HCT116 (cell line): Measurements from ENCODE around the gene TM9SF4. TPM values are rescaled to one million over a fixed set of nuclear protein-coding genes. Genes with fewer than 3 reads are reported as not detected.
A peak's percentile ranks its signal among the peaks of the same experiment; 100 is the strongest.

Source experiments
- ATAC-seq: fragments of 200-7000 bp; cut with Tn5 transposase; 2 replicates; pipeline ENCODE4 v1.9.1; 2020; ENCODE audit warnings: mild to moderate bottlenecking, moderate library complexity
- Bru-seq: library from RNA; stranded (reverse); fragments of 400-500 nt; gene quantifications from one replicate; lab custom pipeline; 2021; lab: Mats Ljungman, UMichigan
- BruChase-seq, 2 experiments: library from RNA; stranded (reverse); fragments of 400-500 nt; gene quantifications; one replicate each; lab custom pipeline; 2021; lab: Mats Ljungman, UMichigan
- BruUV-seq: library from RNA; stranded (reverse); fragments of 400-500 nt; replicated peaks from 2 replicates; lab custom pipeline; 2021; lab: Mats Ljungman, UMichigan
- CTCF ChIA-PET: fragments of 300-600 bp; sonication (Branson Sonifier 250); formaldehyde crosslinking; loops from one replicate; lab custom pipeline; 2021; ENCODE audit warnings: antibody characterized with exemption; lab: Charles Lee
- POLR2A ChIA-PET: fragments of 300-600, 350-600 bp; sonication (Branson Sonifier 250); formaldehyde crosslinking; loops from one replicate; lab custom pipeline; 2021; ENCODE audit warnings: antibody characterized with exemption; lab: Charles Lee
- RAD21 ChIA-PET, 2 experiments: fragments of 300-600 bp; sonication (Branson Sonifier 250); formaldehyde crosslinking; loops; one replicate each; lab custom pipeline; 2023; ENCODE audit warnings: low total read pairs in 2 of 2; ENCODE audit not compliant: uncharacterized antibody in 2 of 2, unreplicated experiment in 2 of 2, low non-redundant PET in 1 of 2; lab: Charles Lee
- DNase-seq: peaks from one replicate; pipeline ENCODE4 v3.0.0-alpha.2; 2010; ENCODE audit warnings: low read depth, low spot score
- H2AFZ ChIP-seq: fragments of 200-600 bp; shearing (Covaris generic), sonication (generic); 2 replicates; pipeline ENCODE4 v1.6.1; 2017; ENCODE audit warnings: low read depth, mixed run types, mixed read lengths, antibody characterized with exemption, low read length; ENCODE audit not compliant: poor library complexity, severe bottlenecking
- H3K27ac ChIP-seq: 2 replicates; pipeline ENCODE4 v1.5.1; 2012; ENCODE audit warnings: low read depth, low read length
- H3K27me3 ChIP-seq: fragments of 200-600 bp; sonication (generic); 2 replicates; pipeline ENCODE4 v1.6.1; 2016; ENCODE audit warnings: mixed run types, low read length, mixed read lengths; ENCODE audit not compliant: insufficient read depth
- H3K36me3 ChIP-seq, 2 experiments: fragments of 200-500 bp in 1 of 2; fragments of 200-600 bp in 1 of 2; sonication (Bioruptor generic) in 1 of 2; sonication (generic) in 1 of 2; 2 replicates each; pipeline versions ENCODE4 v1.5.1 to v1.6.1; 2014 to 2016; ENCODE audit warnings: low read length in 2 of 2, inconsistent platforms in 1 of 2, mixed read lengths in 1 of 2, mixed run types in 1 of 2; ENCODE audit not compliant: insufficient read depth in 2 of 2, control insufficient read depth in 1 of 2
- H3K4me1 ChIP-seq, 2 experiments: fragments of 200-600 bp in 1 of 2; sonication (generic) in 1 of 2; 2 replicates each; pipeline versions ENCODE4 v1.5.1 to v1.6.1; 2012 to 2017; ENCODE audit warnings: low read length in 2 of 2, inconsistent platforms in 1 of 2, mild to moderate bottlenecking in 1 of 2, mixed read lengths in 1 of 2, mixed run types in 1 of 2, moderate library complexity in 1 of 2; ENCODE audit not compliant: insufficient read depth in 2 of 2, control insufficient read depth in 1 of 2
- H3K4me2 ChIP-seq: fragments of 200-600 bp; sonication (generic); 2 replicates; pipeline ENCODE4 v1.6.1; 2017; ENCODE audit warnings: mixed run types, low read length, mixed read lengths
- H3K4me3 ChIP-seq, 2 experiments: fragments of 200-600 bp in 1 of 2; sonication (generic) in 1 of 2; replicated peaks in 1 of 2; 2 replicates each; pipeline ENCODE4 v1.5.1; 2011 to 2016; ENCODE audit warnings: low read length in 2 of 2, control low read depth in 1 of 2, low read depth in 1 of 2, mild to moderate bottlenecking in 1 of 2, mixed read lengths in 1 of 2, mixed run types in 1 of 2
- H3K79me2 ChIP-seq: fragments of 200-600 bp; sonication (generic); 2 replicates; pipeline ENCODE4 v1.6.1; 2017; ENCODE audit warnings: mild to moderate bottlenecking, mixed run types, low read length, moderate library complexity, mixed read lengths; ENCODE audit not compliant: insufficient read depth
- H3K9ac ChIP-seq: fragments of 200-600 bp; sonication (generic); 2 replicates; pipeline ENCODE4 v1.6.1; 2016; ENCODE audit warnings: low read length, mixed read lengths
- H3K9me2 ChIP-seq: fragments of 200-600 bp; sonication (generic), shearing (Covaris generic); 2 replicates; pipeline ENCODE4 v1.6.1; 2017; ENCODE audit warnings: mixed run types, mild to moderate bottlenecking, moderate library complexity; ENCODE audit not compliant: insufficient read depth
- H3K9me3 ChIP-seq, 2 experiments: fragments of 200-500 bp in 1 of 2; fragments of 200-600 bp in 1 of 2; sonication (Bioruptor generic) in 1 of 2; sonication (generic) in 1 of 2; 2 replicates each; pipeline ENCODE4 v1.6.1; 2014 to 2017; ENCODE audit warnings: low read length in 2 of 2, mixed read lengths in 2 of 2, inconsistent platforms in 1 of 2, low read depth in 1 of 2, mild to moderate bottlenecking in 1 of 2, mixed run types in 1 of 2, moderate library complexity in 1 of 2; ENCODE audit not compliant: control insufficient read depth in 1 of 2, insufficient read depth in 1 of 2
- H4K20me1 ChIP-seq: fragments of 200-600 bp; sonication (generic), shearing (Covaris generic); 2 replicates; pipeline ENCODE4 v1.6.1; 2017; ENCODE audit warnings: mixed run types, mild to moderate bottlenecking, moderate library complexity; ENCODE audit not compliant: insufficient read depth
- ATF3 ChIP-seq: IDR thresholded peaks from 2 replicates; pipeline ENCODE4 v1.6.1; 2012
- CEBPB ChIP-seq: IDR thresholded peaks from 2 replicates; pipeline ENCODE4 v1.6.1; 2012; ENCODE audit warnings: low read depth
- CTCF ChIP-seq, 3 experiments: fragments of 200-600 bp in 1 of 3; sonication (generic) in 1 of 3; IDR thresholded peaks in 2 of 3; conservative IDR thresholded peaks in 1 of 3; 2 replicates each; pipeline ENCODE4 v1.5.1; 2012 to 2017; ENCODE audit warnings: low read depth in 2 of 3, low read length in 2 of 3, antibody characterized with exemption in 1 of 3, borderline replicate concordance in 1 of 3, control low read depth in 1 of 3, mild to moderate bottlenecking in 1 of 3, mixed read lengths in 1 of 3, mixed run types in 1 of 3, moderate library complexity in 1 of 3; ENCODE audit not compliant: insufficient read depth in 1 of 3
- FOSL1 ChIP-seq: IDR thresholded peaks from 2 replicates; pipeline ENCODE4 v1.6.1; 2012; ENCODE audit warnings: low read depth
- MAX ChIP-seq: IDR thresholded peaks from 2 replicates; pipeline ENCODE4 v1.6.1; 2012
- POLR2AphosphoS5 ChIP-seq: IDR thresholded peaks from 2 replicates; pipeline ENCODE4 v1.6.1; 2011; ENCODE audit warnings: mild to moderate bottlenecking, low read depth, low read length, moderate library complexity
- RAD21 ChIP-seq: IDR thresholded peaks from 2 replicates; pipeline ENCODE4 v1.6.1; 2012; ENCODE audit warnings: low read depth, mild to moderate bottlenecking
- REST ChIP-seq: IDR thresholded peaks from 2 replicates; pipeline ENCODE4 v1.6.1; 2012; ENCODE audit warnings: low read depth
- SP1 ChIP-seq: IDR thresholded peaks from 2 replicates; pipeline ENCODE4 v1.6.1; 2012; ENCODE audit warnings: low read depth
- SRF ChIP-seq: IDR thresholded peaks from 2 replicates; pipeline ENCODE4 v1.6.1; 2012; ENCODE audit warnings: low read depth
- ZBTB33 ChIP-seq: IDR thresholded peaks from 2 replicates; pipeline ENCODE4 v1.6.1; 2011; ENCODE audit warnings: mild to moderate bottlenecking, low read length, moderate library complexity; ENCODE audit not compliant: insufficient replicate concordance; ENCODE audit errors: extremely low read depth
- ZNF274 ChIP-seq: fragments of 200-500 bp; sonication (Bioruptor generic); IDR thresholded peaks from 2 replicates; pipeline ENCODE4 v1.6.1; 2014; ENCODE audit warnings: mild to moderate bottlenecking, low read depth, low read length, inconsistent platforms
- intact Hi-C: fragments of 100-400 bp; cut with micrococcal nuclease; formaldehyde crosslinking; loops from 2 replicates; pipeline ENCODE4 v1.10.0; 2022
- long read RNA-seq: library from polyadenylated mRNA; unstranded; transcript quantifications from one replicate; pipeline ENCODE4 v2.0.0, GENCODE V29; 2021; ENCODE audit not compliant: unreplicated experiment
- polyA plus RNA-seq: library from polyadenylated mRNA; unstranded; fragments of >200 nt; gene quantifications from 2 replicates; pipeline ENCODE4 v1.2.1, GENCODE V29; 2012; ENCODE audit warnings: missing spikeins
- total RNA-seq: library from RNA; stranded (reverse); gene quantifications from one replicate; pipeline ENCODE4 v1.2.1, GENCODE V29; 2021; ENCODE audit not compliant: unreplicated experiment

TM9SF4 gene, protein sequence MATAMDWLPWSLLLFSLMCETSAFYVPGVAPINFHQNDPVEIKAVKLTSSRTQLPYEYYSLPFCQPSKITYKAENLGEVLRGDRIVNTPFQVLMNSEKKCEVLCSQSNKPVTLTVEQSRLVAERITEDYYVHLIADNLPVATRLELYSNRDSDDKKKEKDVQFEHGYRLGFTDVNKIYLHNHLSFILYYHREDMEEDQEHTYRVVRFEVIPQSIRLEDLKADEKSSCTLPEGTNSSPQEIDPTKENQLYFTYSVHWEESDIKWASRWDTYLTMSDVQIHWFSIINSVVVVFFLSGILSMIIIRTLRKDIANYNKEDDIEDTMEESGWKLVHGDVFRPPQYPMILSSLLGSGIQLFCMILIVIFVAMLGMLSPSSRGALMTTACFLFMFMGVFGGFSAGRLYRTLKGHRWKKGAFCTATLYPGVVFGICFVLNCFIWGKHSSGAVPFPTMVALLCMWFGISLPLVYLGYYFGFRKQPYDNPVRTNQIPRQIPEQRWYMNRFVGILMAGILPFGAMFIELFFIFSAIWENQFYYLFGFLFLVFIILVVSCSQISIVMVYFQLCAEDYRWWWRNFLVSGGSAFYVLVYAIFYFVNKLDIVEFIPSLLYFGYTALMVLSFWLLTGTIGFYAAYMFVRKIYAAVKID
- total RNA-seq (51.2 TPM), Bru-seq, nascent RNA (percentile 86 among the genes with signal in this experiment), BruChase-seq, experiment 1, labeled RNA remaining after a 6-hour chase (percentile 91 among the genes with signal in this experiment), BruChase-seq, experiment 2, labeled RNA remaining after a 2-hour chase (percentile 90 among the genes with signal in this experiment)
- 39.6 and 40.1 TPM in 2 replicates for polyA plus RNA-seq
- long read RNA-seq, transcript TM9SF4-202 (18 exons, 3,978 nt) = major isoform, 39 of 97 reads
- long read RNA-seq, partial matches to known transcripts = 8 of 97 reads
- long read RNA-seq, other reads (novel, unspliced or antisense) = 48 of 97 reads

DNA sequence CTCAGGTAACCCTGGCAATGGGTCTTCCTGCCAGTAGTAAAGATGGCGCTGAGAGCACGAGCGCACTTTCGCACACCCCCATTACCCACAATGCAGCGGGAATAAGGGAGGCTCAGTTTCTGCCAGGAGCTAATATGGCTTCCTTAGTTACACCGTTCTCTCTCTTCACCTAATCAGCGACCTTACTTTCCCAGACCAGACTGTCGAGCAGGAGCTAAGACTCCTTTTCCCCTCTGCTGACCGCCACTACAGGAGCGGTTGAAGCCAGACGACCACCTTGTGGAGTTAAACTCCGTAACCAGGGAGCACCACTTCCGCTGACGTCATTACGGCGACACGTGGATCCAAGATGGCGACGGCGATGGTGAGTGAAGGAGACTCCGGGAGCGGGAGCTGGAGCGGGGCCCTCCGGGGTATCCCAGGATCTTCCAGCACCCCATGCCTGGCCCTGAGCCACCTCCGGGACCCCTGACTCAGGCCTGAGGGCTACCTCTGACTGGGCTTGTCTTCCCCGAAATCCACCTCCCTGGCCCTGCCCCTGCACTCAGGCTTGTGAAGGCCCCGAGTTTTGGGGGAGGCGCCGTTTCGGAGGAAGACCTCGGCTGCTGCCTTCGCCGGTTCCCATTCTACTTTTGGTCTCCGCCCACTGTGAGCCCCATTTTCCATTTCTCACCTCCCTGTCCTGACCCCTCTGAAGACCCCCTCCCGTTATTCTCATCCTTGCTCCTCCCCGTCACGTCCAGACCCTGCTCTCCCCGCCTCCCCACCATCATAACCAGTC, at the start of gene TM9SF4:
TM9SF4 (plus strand) TSS at position 323 of the 781 bp plus-strand sequence; CDS start at position 350, 27 bp downstream.
- Histone ChIP-seq H3K4me1 (peaks cover 6 to 17% of the 10 kb centered on the region in 2 experiments), H3K79me2 (peaks cover 51% of the 10 kb centered on the region), H3K9me2 (no peaks in the 10 kb centered on the region), H3K27ac (peak within 1 kb of the TSS; percentile 98), H3K4me3 (peak within 1 kb of the TSS; percentile 90 to 97), H3K4me2 (peak within 1 kb of the TSS; percentile 86), H3K9ac (peak within 1 kb of the TSS; percentile 95), H3K9me3 (no peaks in the 10 kb centered on the region), H2AFZ (peak within 1 kb of the TSS; percentile 97), H3K36me3 (0 out of 4 replicates have a peak, but pooled peaks cover 1 to 2% of the 10 kb centered on the region in 2 experiments), H3K27me3 (no peaks in the 10 kb centered on the region), H4K20me1 (peaks cover 6% of the 10 kb centered on the region; the same call in 1 of the 2 replicates)
- intact Hi-C loops = no loop called here
- ChIA-PET CTCF (interaction anchor here (0.6 kb wide), 3 partner anchors 256 to 564 kb away, joined by 3 read pairs; partner anchors contain the start of gene C20orf203), POLR2A (no interaction called here), RAD21 (no interaction called here)
- ATAC-seq = peak; percentile 84
- no TSS peak for BruUV-seq
- DNase-seq = peak; percentile 92
- TF ChIP-seq FOSL1 (no peak), ZBTB33 (no peak), POLR2AphosphoS5 (peak; percentile 81), SRF (no peak), REST (no peak), RAD21 (no peak), ATF3 (no peak), CEBPB (no peak), ZNF274 (no peak), SP1 (0 out of 2 replicates have a peak, but pooled peaks have one; percentile 38), MAX (peak; percentile 86), CTCF (IDR thresholded peaks at IDR 0.05 in 2 of 3, conservative IDR thresholded peaks at IDR 0.05 in 1 of 3; ENCODE audit: borderline replicate concordance in 1 of 3, insufficient read depth in 1 of 3, low read depth in 2 of 3, low read length in 2 of 3) (no peak)
